Right lobe of liver (tissue), 6 donors: ENCODE data around the gene HNRNPM. TPM values are rescaled to one million over a fixed set of nuclear protein-coding genes. Genes with fewer than 3 reads are reported as not detected.

Source experiments
- ATAC-seq, 4 donors: fragments of 200-7000 bp; cut with Tn5 transposase; one replicate each; pipeline ENCODE4 v1.9.1; 2020; ENCODE audit warnings: mild to moderate bottlenecking in 4 of 4, moderate library complexity in 4 of 4
- DNase-seq, 3 donors: peaks; one replicate each; pipeline ENCODE4 v3.0.0-alpha.2; 2020
- H3K27ac ChIP-seq, 3 donors: fragments of 200-600 bp; one replicate each; pipeline ENCODE4 v1.8.0; 2022
- H3K27me3 ChIP-seq, 2 donors: fragments of 200-600 bp; one replicate each; pipeline ENCODE4 v1.8.0; 2022
- H3K36me3 ChIP-seq, 4 donors: fragments of 200-600 bp; sonication (generic) in 1 of 4; one replicate each; pipeline versions ENCODE4 v1.5.1 to v1.8.0; 2017 to 2022; ENCODE audit warnings: control low read depth in 1 of 4
- H3K4me1 ChIP-seq, 4 donors: fragments of 200-600 bp; sonication (generic) in 1 of 4; one replicate each; pipeline versions ENCODE4 v1.5.1 to v1.8.0; 2017 to 2022; ENCODE audit warnings: control low read depth in 1 of 4
- H3K4me3 ChIP-seq, 3 donors: fragments of 200-600 bp; one replicate each; pipeline ENCODE4 v1.8.0; 2022
- H3K9me3 ChIP-seq, 4 donors: fragments of 200-600 bp; sonication (generic) in 1 of 4; one replicate each; pipeline versions ENCODE4 v1.5.1 to v1.8.0; 2017 to 2022; ENCODE audit warnings: control low read depth in 1 of 4
- CTCF ChIP-seq, 4 donors: fragments of 200-600 bp in 3 of 4; fragments of 450-650 bp in 1 of 4; IDR thresholded peaks; one replicate each; pipeline versions ENCODE4 v1.5.1 to v1.8.0; 2016 to 2022; ENCODE audit warnings: antibody characterized with exemption in 4 of 4, mild to moderate bottlenecking in 2 of 4
- POLR2A ChIP-seq: fragments of 450-650 bp; IDR thresholded peaks from one replicate; pipeline ENCODE4 v1.6.1; 2017; ENCODE audit warnings: antibody characterized with exemption, mild to moderate bottlenecking
- WGBS: methylation state at CpG from one replicate; pipeline ENCODE4 v1.1.6; 2018; ENCODE audit warnings: low coverage, low lambda C conversion rate; ENCODE audit not compliant: insufficient coverage; ENCODE audit errors: missing lambda C conversion rate; 5-methylcytosine and 5-hydroxymethylcytosine counted together
- intact Hi-C, 2 donors: fragments of 100-400 bp; cut with DNase I; formaldehyde crosslinking; loops; one replicate each; pipeline versions ENCODE4 v1.11.2 to v1.14.1; 2022
- total RNA-seq, 6 experiments: library from RNA; depleted of rRNA in 2 of 6; stranded (reverse); fragments of >200 nt in 2 of 6; fragmentation: NEBNext Ultra II Directional in 3 of 6; extraction: Animal tissue kit (Norgen Biotek cat#: 25700) in 3 of 6; gene quantifications; one replicate each; pipeline versions ENCODE4 v1.1.0 to v1.2.4, GENCODE V29; 2016 to 2023
- donor health status: DM: no; HTN: yes; CAD: no.
- donor health status: DM: no; HTN: no; CAD: no.
- donor health status: DM: no; HTN: no; CAD: no.
- donor health status: DM: no; HTN: yes; CAD: no.
- donor health status: DM: no; HTN: yes; CAD: no.

HNRNPM gene
- total RNA-seq, 6 experiments from 2014 or later: 31.8 to 82.5 (median 58.6) TPM

- Histone ChIP-seq H3K4me1 (no peaks in the 10 kb centered on the region), H3K36me3 (peaks cover 6 to 37% (median 26%) of the 10 kb centered on the region in 4 donors), H3K4me3 (no peak overlapping the region), H3K27ac (no peak overlapping the region), H3K9me3 (no peaks in the 10 kb centered on the region), H3K27me3 (no peaks in the 10 kb centered on the region)
- DNase-seq (peak in 1 of 3 donors; percentile 28), ATAC-seq (no peak)
- intact Hi-C loops: no loop called here
- no peak for TF ChIP-seq POLR2A
- TF ChIP-seq CTCF (IDR thresholded peaks at IDR 0.05): no peak
- WGBS: 57% methylated on average over 5 of the region's 12 CpGs
Observed at GRCh38 chr19:8490873-8491272, 46.1 kb downstream of the HNRNPM start.

- WGBS: 75% methylated on average over 5 of the region's 6 CpGs
- no peak for TF ChIP-seq POLR2A
- TF ChIP-seq CTCF (IDR thresholded peaks at IDR 0.05): no peak
- no peak overlapping the region for H3K4me3 ChIP-seq
- H3K36me3 ChIP-seq: peaks cover 0 to 30% (median 21%) of the 10 kb centered on the region in 4 donors
- DNase-seq (peak in 1 of 3 donors; percentile 40), ATAC-seq (no peak)
- no peaks in the 10 kb centered on the region for H3K4me1 ChIP-seq
- intact Hi-C loops: no loop called here
- no peak overlapping the region for H3K27ac ChIP-seq
- H3K9me3 ChIP-seq: no peaks in the 10 kb centered on the region
- no peaks in the 10 kb centered on the region for H3K27me3 ChIP-seq
Observed at GRCh38 chr19:8491574-8491973, 46.8 kb downstream of the HNRNPM start.

GRCh38 chr19:8494158-8494557, 49.4 kb downstream of the HNRNPM start:
- Histone ChIP-seq H3K36me3 (peaks cover 0 to 7% (median 2%) of the 10 kb centered on the region in 4 donors), H3K4me3 (no peak overlapping the region), H3K27ac (no peak overlapping the region), H3K9me3 (no peaks in the 10 kb centered on the region), H3K27me3 (no peaks in the 10 kb centered on the region), H3K4me1 (no peaks in the 10 kb centered on the region)
- DNase-seq: no peak
- ATAC-seq: peak; percentile 12 to 30 (median 12)
- 45% methylated on average over 4 of the region's 7 CpGs for WGBS
- intact Hi-C loops: no loop called here
- TF ChIP-seq CTCF (IDR thresholded peaks at IDR 0.05) (no peak), POLR2A (no peak)

GRCh38 chr19:8498295-8498694, 53.5 kb downstream of the HNRNPM start:
- H3K27ac ChIP-seq: no peak overlapping the region
- H3K9me3 ChIP-seq: no peaks in the 10 kb centered on the region
- no peak overlapping the region for H3K4me3 ChIP-seq
- H3K36me3 ChIP-seq: no peaks in the 10 kb centered on the region
- ATAC-seq (no peak), DNase-seq (no peak)
- H3K27me3 ChIP-seq: no peaks in the 10 kb centered on the region
- H3K4me1 ChIP-seq: no peaks in the 10 kb centered on the region
- intact Hi-C loops: no loop called here
- no peak for TF ChIP-seq POLR2A
- no peak for TF ChIP-seq CTCF (IDR thresholded peaks at IDR 0.05)
- 91% methylated on average over 8 of the region's 22 CpGs for WGBS
